Small intestine (tissue), 7 donors: ENCODE results near the gene CERS2. TPM values are rescaled to one million over a fixed set of nuclear protein-coding genes. Genes with fewer than 3 reads are reported as not detected.

Experiments used
- DNase-seq, 2 donors: peaks; one replicate each; pipeline versions ENCODE4 v3.0.0 to v3.0.0-alpha.2; 2013
- FAIRE-seq: peaks from 2 replicates; lab custom pipeline; 2012; peaks lifted over from hg19 to GRCh38; lab: Jason Lieb, UNC
- H3K27ac ChIP-seq, 3 donors: one replicate each; pipeline ENCODE4 v1.5.1; 2013; ENCODE audit warnings: low read length in 2 of 3, mild to moderate bottlenecking in 2 of 3, control low read depth in 1 of 3, inconsistent platforms in 1 of 3, low read depth in 1 of 3, moderate library complexity in 1 of 3
- H3K27me3 ChIP-seq, 3 donors: one replicate each; pipeline ENCODE4 v1.6.1; 2013; ENCODE audit warnings: low read length in 3 of 3, inconsistent platforms in 1 of 3; ENCODE audit not compliant: control insufficient read depth in 3 of 3, insufficient read depth in 3 of 3
- H3K36me3 ChIP-seq, 3 donors: one replicate each; pipeline ENCODE4 v1.6.1; 2013; ENCODE audit warnings: low read length in 3 of 3, inconsistent platforms in 1 of 3, low read depth in 1 of 3, mild to moderate bottlenecking in 1 of 3, moderate library complexity in 1 of 3; ENCODE audit not compliant: control insufficient read depth in 3 of 3, insufficient read depth in 2 of 3
- H3K4me1 ChIP-seq, 3 donors: one replicate each; pipeline ENCODE4 v1.6.1; 2013; ENCODE audit warnings: low read length in 2 of 3, inconsistent platforms in 1 of 3, low read depth in 1 of 3, mild to moderate bottlenecking in 1 of 3, moderate library complexity in 1 of 3; ENCODE audit not compliant: control insufficient read depth in 3 of 3, insufficient read depth in 2 of 3
- H3K4me3 ChIP-seq, 3 donors: one replicate each; pipeline ENCODE4 v1.5.1; 2013; ENCODE audit warnings: low read length in 3 of 3, control low read depth in 1 of 3, inconsistent platforms in 1 of 3, low read depth in 1 of 3, mild to moderate bottlenecking in 1 of 3, moderate library complexity in 1 of 3
- H3K9me3 ChIP-seq, 2 donors: one replicate each; pipeline ENCODE4 v1.6.1; 2013; ENCODE audit warnings: low read depth in 1 of 2, low read length in 1 of 2; ENCODE audit not compliant: control insufficient read depth in 2 of 2, insufficient read depth in 1 of 2
- WGBS, 3 donors: extraction: QIAGEN DNeasy Blood & Tissue Kit; methylation state at CpG; one replicate each; pipeline ENCODE4 v1.1.7; 2013; 5-methylcytosine and 5-hydroxymethylcytosine counted together
- polyA plus RNA-seq, 4 donors: library from polyadenylated mRNA; stranded (reverse) in 3 of 4; unstranded in 1 of 4; fragments of 200-250 nt in 3 of 4; fragments of 120-200 nt in 1 of 4; gene quantifications; one replicate each; pipeline versions ENCODE4 v1.2.1 to v1.2.3, GENCODE V29; 2013
- donor health status: healthy with polysubstance abuse.
- donor health status: control.
- donor health status: control.
- donor health status: Bipolar disorder and iron deficiency.
- donor health status: healthy.

The CERS2 gene
- polyA plus RNA-seq, 4 donors = 111 to 366 (median 193) TPM

- Histone ChIP-seq H3K27me3 (no peaks in the 10 kb centered on the region), H3K27ac (peak overlapping the region in 1 of 3 donors; percentile 27), H3K9me3 (no peaks in the 10 kb centered on the region), H3K4me1 (no peaks in the 10 kb centered on the region), H3K36me3 (peaks cover 3 to 41% (median 4%) of the 10 kb centered on the region in 3 donors), H3K4me3 (no peak overlapping the region)
- DNase-seq = no peak
- 52 to 56% (median 54%) methylated on average over 4 of the region's 4 CpGs for WGBS, 3 donors
- FAIRE-seq = no peak
Measured at GRCh38 chr1:150995460-150995859, 20.8 kb upstream of the CERS2 start.

- Histone ChIP-seq H3K4me3 (no peak overlapping the region), H3K36me3 (peaks cover 0 to 29% (median 4%) of the 10 kb centered on the region in 3 donors), H3K27ac (no peak overlapping the region), H3K9me3 (no peaks in the 10 kb centered on the region), H3K4me1 (no peaks in the 10 kb centered on the region), H3K27me3 (no peaks in the 10 kb centered on the region)
- DNase-seq = no peak
- 63 to 77% (median 64%) methylated on average over 3 of the region's 3 CpGs for WGBS, 3 donors
- FAIRE-seq = no peak
Measured at GRCh38 chr1:150994248-150994647, 19.6 kb upstream of the CERS2 start.

- DNase-seq (no peak), FAIRE-seq (no peak)
- Histone ChIP-seq H3K9me3 (no peaks in the 10 kb centered on the region), H3K4me1 (no peaks in the 10 kb centered on the region), H3K27me3 (no peaks in the 10 kb centered on the region), H3K27ac (no peak overlapping the region), H3K4me3 (no peak overlapping the region), H3K36me3 (peaks cover 0 to 15% (median 0%) of the 10 kb centered on the region in 3 donors)
- 71 to 81% (median 75%) methylated on average over 4 of the region's 4 CpGs for WGBS, 3 donors
Measured at GRCh38 chr1:150992626-150993025, 18.0 kb upstream of the CERS2 start.

GRCh38 chr1:150987924-150988323, 13.3 kb upstream of the CERS2 start:
- H3K27ac ChIP-seq = no peak overlapping the region
- peaks cover 0 to 4% (median 0%) of the 10 kb centered on the region in 3 donors for H3K4me1 ChIP-seq
- no peaks in the 10 kb centered on the region for H3K27me3 ChIP-seq
- DNase-seq (no peak), FAIRE-seq (no peak)
- peaks cover 0 to 3% (median 0%) of the 10 kb centered on the region in 3 donors for H3K36me3 ChIP-seq
- H3K4me3 ChIP-seq = no peak overlapping the region
- no peaks in the 10 kb centered on the region for H3K9me3 ChIP-seq
- WGBS, 3 donors = 79 to 88% (median 87%) methylated on average over 7 of the region's 7 CpGs

GRCh38 chr1:150985179-150985825, 10.7 kb upstream of the CERS2 start:
- FAIRE-seq (no peak), DNase-seq (no peak)
- H3K27ac ChIP-seq = no peak overlapping the region
- H3K4me1 ChIP-seq = peaks cover 0 to 25% (median 0%) of the 10 kb centered on the region in 3 donors
- H3K36me3 ChIP-seq = peaks cover 0 to 9% (median 0%) of the 10 kb centered on the region in 3 donors
- 89 to 95% (median 94%) methylated on average over 2 of the region's 2 CpGs for WGBS, 3 donors
- H3K27me3 ChIP-seq = no peaks in the 10 kb centered on the region
- no peaks in the 10 kb centered on the region for H3K9me3 ChIP-seq
- no peak overlapping the region for H3K4me3 ChIP-seq

- 29 to 58% (median 39%) methylated on average over 12 of the region's 12 CpGs for WGBS, 3 donors
- peaks cover 0 to 45% (median 3%) of the 10 kb centered on the region in 3 donors for H3K4me1 ChIP-seq
- H3K36me3 ChIP-seq = peaks cover 0 to 9% (median 0%) of the 10 kb centered on the region in 3 donors
- no peak within 1 kb of the TSS for H3K4me3 ChIP-seq
- H3K9me3 ChIP-seq = no peaks in the 10 kb centered on the region
- FAIRE-seq (no peak), DNase-seq (peak; percentile 74 to 82)
- peak within 1 kb of the TSS in 2 of 3 donors; percentile 4 to 67 for H3K27ac ChIP-seq
- no peaks in the 10 kb centered on the region for H3K27me3 ChIP-seq
Measured at GRCh38 chr1:150981805-150982712, 7.4 kb upstream of the CERS2 start, which contains the start of gene ANXA9. Gene ANXA9 (plus strand): TSS chr1:150982292. CDS start chr1:150983106, 814 bp downstream.

- WGBS, 3 donors = 37 to 74% (median 55%) methylated on average over 6 of the region's 6 CpGs
- peaks cover 0 to 9% (median 0%) of the 10 kb centered on the region in 3 donors for H3K36me3 ChIP-seq
- H3K4me1 ChIP-seq = peaks cover 0 to 53% (median 3%) of the 10 kb centered on the region in 3 donors
- H3K9me3 ChIP-seq = no peaks in the 10 kb centered on the region
- DNase-seq (peak; percentile 44 to 48), FAIRE-seq (no peak)
- H3K4me3 ChIP-seq = no peak overlapping the region
- no peaks in the 10 kb centered on the region for H3K27me3 ChIP-seq
- peak overlapping the region in 1 of 3 donors; percentile 67 for H3K27ac ChIP-seq
Measured at GRCh38 chr1:150981177-150981804, 6.7 kb upstream of the CERS2 start.
